Smooth muscle cell (in vitro differentiated cells): ENCODE data around the gene BTBD9. TPM values are rescaled to one million over a fixed set of nuclear protein-coding genes. Genes with fewer than 3 reads are reported as not detected.

ENCODE experiments used
- DNase-seq: peaks from one replicate; lab custom pipeline; 2025; ENCODE audit not compliant: unreplicated experiment; lab: John Stamatoyannopoulos, UW
- H2AFZ ChIP-seq: fragments of 200-600 bp; sonication (generic); 2 replicates; pipeline ENCODE4 v1.6.0; 2016; ENCODE audit warnings: antibody characterized with exemption, low read depth, mild to moderate bottlenecking
- H3F3A ChIP-seq: fragments of 200-600 bp; sonication (generic); 2 replicates; pipeline ENCODE4 v1.6.0; 2017; ENCODE audit warnings: antibody characterized with exemption, low read depth
- H3K27ac ChIP-seq: fragments of 200-600 bp; sonication (generic); 2 replicates; pipeline ENCODE4 v1.5.1; 2016; ENCODE audit warnings: low read depth, mild to moderate bottlenecking
- H3K27me3 ChIP-seq: fragments of 200-600 bp; sonication (generic); 2 replicates; pipeline ENCODE4 v1.6.1; 2016; ENCODE audit warnings: low read depth, mild to moderate bottlenecking
- H3K36me3 ChIP-seq: fragments of 200-600 bp; sonication (generic); 2 replicates; pipeline ENCODE4 v1.5.1; 2016; ENCODE audit warnings: low read depth
- H3K4me1 ChIP-seq: fragments of 200-600 bp; sonication (generic); 2 replicates; pipeline ENCODE4 v1.5.1; 2016; ENCODE audit warnings: low read depth
- H3K4me2 ChIP-seq: fragments of 200-600 bp; sonication (generic); 2 replicates; pipeline ENCODE4 v1.6.0; 2016; ENCODE audit warnings: mild to moderate bottlenecking
- H3K4me3 ChIP-seq: fragments of 200-600 bp; sonication (generic); 2 replicates; pipeline ENCODE4 v1.5.1; 2016; ENCODE audit warnings: mild to moderate bottlenecking
- H3K79me2 ChIP-seq: fragments of 200-600 bp; sonication (generic); 2 replicates; pipeline ENCODE4 v1.6.0; 2016; ENCODE audit warnings: low read depth, mild to moderate bottlenecking
- H3K9ac ChIP-seq: fragments of 200-600 bp; sonication (generic); 2 replicates; pipeline ENCODE4 v1.6.0; 2016; ENCODE audit warnings: low read depth
- H3K9me3 ChIP-seq: fragments of 200-600 bp; sonication (generic); replicated peaks from 2 replicates; pipeline ENCODE4 v1.5.1; 2016; ENCODE audit warnings: low read depth
- H4K20me1 ChIP-seq: fragments of 200-600 bp; sonication (generic); 2 replicates; pipeline ENCODE4 v1.6.0; 2016; ENCODE audit warnings: low read depth
- WGBS: methylation state at CpG from one replicate; pipeline ENCODE4 v1.1.7; 2016; ENCODE audit warnings: low lambda C conversion rate; 5-methylcytosine and 5-hydroxymethylcytosine counted together
- polyA plus RNA-seq: library from polyadenylated mRNA; unstranded; fragments of >200 nt; fragmentation: Nextera tagmentation; extraction: Ambion mirVana; gene quantifications from 2 replicates; pipeline ENCODE4 v1.2.1, GENCODE V29; 2016
- total RNA-seq: library from RNA; depleted of rRNA; stranded (reverse); fragments of >200 nt; gene quantifications from 2 replicates; pipeline ENCODE4 v1.2.3, GENCODE V29; 2014
- TF ChIP-seq, protein P1 (sequence below): fragments of 200-600 bp; sonication (generic); IDR thresholded peaks from 2 replicates; pipeline ENCODE4 v1.5.1; 2017; ENCODE audit warnings: borderline replicate concordance, mild to moderate bottlenecking, antibody characterized with exemption; ENCODE audit not compliant: insufficient read depth, poor library complexity, severe bottlenecking

Gene BTBD9
- total and polyA plus RNA-seq, 2 experiments from 2014 or later: 5.6 to 12.5 TPM

DNA sequence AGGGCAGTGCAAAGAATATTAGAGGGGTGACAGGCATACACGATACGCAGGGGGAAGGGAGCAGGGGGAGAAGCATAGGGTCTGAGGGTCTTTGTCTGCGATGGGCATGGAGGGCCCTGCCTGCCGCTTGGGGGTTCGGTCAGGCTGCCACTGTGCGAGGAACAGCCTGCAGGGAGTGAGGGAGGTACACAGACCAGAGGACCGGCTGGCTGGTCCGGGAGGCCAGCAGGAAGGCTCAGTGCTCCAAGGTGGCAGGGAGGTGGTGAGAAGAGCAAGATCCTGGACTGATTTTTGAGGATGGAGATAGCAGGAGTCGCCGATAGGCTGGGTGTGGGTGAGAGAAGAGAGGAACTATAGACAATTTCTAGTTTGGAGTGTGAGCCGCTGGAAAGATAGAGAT is 481.8 kb downstream of the BTBD9 start:
- TF ChIP-seq, protein P1, sequence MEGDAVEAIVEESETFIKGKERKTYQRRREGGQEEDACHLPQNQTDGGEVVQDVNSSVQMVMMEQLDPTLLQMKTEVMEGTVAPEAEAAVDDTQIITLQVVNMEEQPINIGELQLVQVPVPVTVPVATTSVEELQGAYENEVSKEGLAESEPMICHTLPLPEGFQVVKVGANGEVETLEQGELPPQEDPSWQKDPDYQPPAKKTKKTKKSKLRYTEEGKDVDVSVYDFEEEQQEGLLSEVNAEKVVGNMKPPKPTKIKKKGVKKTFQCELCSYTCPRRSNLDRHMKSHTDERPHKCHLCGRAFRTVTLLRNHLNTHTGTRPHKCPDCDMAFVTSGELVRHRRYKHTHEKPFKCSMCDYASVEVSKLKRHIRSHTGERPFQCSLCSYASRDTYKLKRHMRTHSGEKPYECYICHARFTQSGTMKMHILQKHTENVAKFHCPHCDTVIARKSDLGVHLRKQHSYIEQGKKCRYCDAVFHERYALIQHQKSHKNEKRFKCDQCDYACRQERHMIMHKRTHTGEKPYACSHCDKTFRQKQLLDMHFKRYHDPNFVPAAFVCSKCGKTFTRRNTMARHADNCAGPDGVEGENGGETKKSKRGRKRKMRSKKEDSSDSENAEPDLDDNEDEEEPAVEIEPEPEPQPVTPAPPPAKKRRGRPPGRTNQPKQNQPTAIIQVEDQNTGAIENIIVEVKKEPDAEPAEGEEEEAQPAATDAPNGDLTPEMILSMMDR: no peak
- no peak for DNase-seq
- no peak overlapping the region for H3K27ac ChIP-seq
- no peak overlapping the region for H3K4me3 ChIP-seq
- no peaks in the 10 kb centered on the region for H3K9me3 ChIP-seq
- no peak overlapping the region for H3K4me2 ChIP-seq
- no peaks in the 10 kb centered on the region for H3K4me1 ChIP-seq
- no peaks in the 10 kb centered on the region for H3K36me3 ChIP-seq
- no peaks in the 10 kb centered on the region for H3K79me2 ChIP-seq
- peaks cover 60% of the 10 kb centered on the region for H4K20me1 ChIP-seq
- no peak overlapping the region for H2AFZ ChIP-seq
- H3K9ac ChIP-seq: no peak overlapping the region
- H3K27me3 ChIP-seq: no peaks in the 10 kb centered on the region
- H3F3A ChIP-seq: no peaks in the 10 kb centered on the region
- 99% methylated on average over 11 of the region's 11 CpGs for WGBS

DNA sequence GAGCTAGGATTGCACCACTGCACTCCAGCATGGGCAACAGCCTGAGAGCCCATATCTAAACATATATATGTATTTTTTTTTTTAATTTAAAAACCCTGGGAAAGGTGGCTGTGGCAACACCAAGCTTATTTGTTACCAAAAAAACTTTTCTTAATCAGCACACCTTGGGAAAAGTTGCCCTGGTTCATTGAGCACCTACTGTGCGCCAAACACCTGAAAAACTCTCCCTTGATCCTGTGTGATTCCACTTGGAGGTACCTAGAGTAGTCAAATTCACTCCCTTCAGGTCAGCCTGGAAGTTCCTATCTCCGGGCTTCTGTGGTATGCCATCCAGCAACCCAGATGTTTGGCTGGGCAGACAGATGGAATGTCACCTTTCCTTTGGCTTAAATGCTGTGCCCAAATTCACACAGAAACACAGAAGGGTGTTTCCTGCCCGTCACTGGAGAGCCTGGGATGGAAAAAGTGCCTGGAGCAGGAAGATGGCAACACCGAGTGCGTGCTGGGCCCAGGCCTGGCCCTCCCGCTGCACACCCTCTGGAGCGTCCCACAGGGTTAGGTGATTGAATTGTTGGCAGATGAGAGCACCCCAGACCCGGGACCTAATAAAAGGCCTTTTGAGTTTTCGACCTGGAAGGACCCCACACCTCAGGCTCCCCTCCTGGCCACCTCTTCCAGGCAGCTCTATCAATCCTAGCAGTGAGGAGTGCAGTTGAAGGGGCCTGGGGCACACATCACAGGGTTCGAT is 482.7 kb downstream of the BTBD9 start:
- Histone ChIP-seq H3K27me3 (no peaks in the 10 kb centered on the region), H2AFZ (no peak overlapping the region), H3K79me2 (no peaks in the 10 kb centered on the region), H3K4me2 (no peak overlapping the region), H3K4me1 (no peaks in the 10 kb centered on the region), H3K9me3 (no peaks in the 10 kb centered on the region), H3K27ac (no peak overlapping the region), H3K4me3 (no peak overlapping the region), H4K20me1 (peaks cover 61% of the 10 kb centered on the region), H3K9ac (no peak overlapping the region), H3F3A (no peaks in the 10 kb centered on the region), H3K36me3 (no peaks in the 10 kb centered on the region)
- no peak for DNase-seq
- 96% methylated on average over 10 of the region's 10 CpGs for WGBS
- TF ChIP-seq, protein P1: no peak

DNA sequence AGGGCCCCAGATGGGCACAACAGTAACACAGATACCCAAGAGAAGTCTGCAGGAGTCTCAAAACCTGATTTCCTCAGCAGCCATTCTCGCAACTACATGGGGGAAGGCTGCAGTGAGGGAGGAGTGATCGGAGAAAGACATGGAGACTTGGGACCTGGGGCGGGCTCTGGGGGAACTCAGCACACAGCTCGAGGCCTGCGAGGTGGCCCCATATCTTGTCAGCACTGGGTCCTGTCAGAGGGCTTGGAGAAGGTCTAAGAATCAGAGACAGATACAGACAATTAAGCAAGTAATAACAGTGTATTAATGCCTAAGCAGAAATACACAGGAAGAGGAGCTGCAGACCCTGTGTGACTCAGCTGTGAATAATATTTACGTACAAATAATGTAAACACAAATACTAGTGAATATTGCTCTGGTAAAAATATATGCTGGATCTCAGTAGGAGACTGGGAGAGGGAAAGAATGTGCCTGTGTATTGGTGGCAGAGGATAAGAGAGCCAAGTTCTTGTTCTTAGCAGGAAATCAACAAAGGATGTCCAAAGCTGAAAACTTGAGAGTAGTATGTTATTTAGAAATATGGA is 484.0 kb downstream of the BTBD9 start:
- Histone ChIP-seq H3K4me3 (no peak overlapping the region), H3K9ac (peak overlapping the region; percentile 63), H3K9me3 (no peaks in the 10 kb centered on the region), H2AFZ (no peak overlapping the region), H4K20me1 (peaks cover 74% of the 10 kb centered on the region), H3K36me3 (no peaks in the 10 kb centered on the region), H3K27me3 (no peaks in the 10 kb centered on the region), H3K79me2 (no peaks in the 10 kb centered on the region), H3K27ac (peak overlapping the region; percentile 83), H3K4me1 (no peaks in the 10 kb centered on the region), H3K4me2 (peak overlapping the region; percentile 49), H3F3A (no peaks in the 10 kb centered on the region)
- TF ChIP-seq, protein P1: no peak
- no peak for DNase-seq
- 72% methylated on average over 6 of the region's 6 CpGs for WGBS
